IPS DF 6.9 (cell line): Measurements from ENCODE around the gene GSTO1.

Experiments
- DNase-seq: peaks from one replicate; pipeline ENCODE4 v3.0.0-alpha.2; 2013; ENCODE audit warnings: low read depth, low spot score
- H3K27ac ChIP-seq: one replicate; pipeline ENCODE4 v1.5.1; 2013; ENCODE audit warnings: low read length, control low read depth
- H3K27me3 ChIP-seq: 2 replicates; pipeline ENCODE4 v1.6.1; 2013; ENCODE audit warnings: mild to moderate bottlenecking, low read length; ENCODE audit not compliant: control insufficient read depth, insufficient read depth
- H3K36me3 ChIP-seq: 2 replicates; pipeline ENCODE4 v1.6.1; 2013; ENCODE audit warnings: low read length; ENCODE audit not compliant: control insufficient read depth, insufficient read depth
- H3K4me1 ChIP-seq: 2 replicates; pipeline ENCODE4 v1.6.1; 2013; ENCODE audit warnings: low read length; ENCODE audit not compliant: control insufficient read depth, insufficient read depth
- H3K4me3 ChIP-seq: 2 replicates; pipeline ENCODE4 v1.5.1; 2013; ENCODE audit warnings: mild to moderate bottlenecking, low read length
- H3K9me3 ChIP-seq: 2 replicates; pipeline ENCODE4 v1.6.1; 2013; ENCODE audit warnings: low read length, inconsistent platforms; ENCODE audit not compliant: control insufficient read depth, insufficient read depth
- WGBS: extraction: QIAGEN DNeasy Blood & Tissue Kit; methylation state at CpG from one replicate; pipeline ENCODE4 v1.1.7; 2013; ENCODE audit warnings: mixed read lengths, missing lambda C conversion rate; ENCODE audit not compliant: insufficient read length, insufficient coverage; 5-methylcytosine and 5-hydroxymethylcytosine counted together

The GSTO1 gene

DNA sequence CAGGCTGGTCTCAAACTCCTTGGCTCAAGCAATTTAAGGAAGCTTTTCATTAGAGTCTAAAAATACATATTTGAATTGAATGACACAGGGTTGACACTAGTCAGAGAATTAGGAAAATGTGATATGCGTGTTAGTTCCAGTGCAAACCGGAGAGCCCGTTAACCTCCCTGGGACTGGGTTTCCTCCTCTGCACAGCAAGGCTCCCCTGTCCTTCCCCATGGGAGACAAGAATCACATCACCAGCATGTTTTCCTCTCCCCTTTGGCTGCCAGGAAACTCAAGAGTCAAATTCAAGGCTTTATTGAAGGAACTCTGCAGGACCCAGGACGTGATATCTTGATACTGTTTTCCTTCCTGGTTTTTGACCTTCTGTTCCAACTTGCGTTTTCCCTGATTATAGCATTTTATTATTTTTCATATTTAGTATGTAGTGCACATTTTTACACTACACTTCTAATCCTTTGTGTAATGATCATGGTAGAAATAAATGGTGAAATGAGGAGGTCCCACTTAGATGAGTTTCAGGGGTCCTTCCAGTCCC lies 39.2 kb downstream of the GSTO1 start:
- H3K36me3 ChIP-seq = no peaks in the 10 kb centered on the region
- H3K4me3 ChIP-seq = no peak overlapping the region
- H3K27me3 ChIP-seq = no peaks in the 10 kb centered on the region
- no CpG with 5 or more reads among the region's 5 CpGs for WGBS
- DNase-seq = no peak
- H3K9me3 ChIP-seq = no peaks in the 10 kb centered on the region
- H3K4me1 ChIP-seq = no peaks in the 10 kb centered on the region; the same call in 1 of the 2 replicates
- no peak overlapping the region for H3K27ac ChIP-seq

DNA sequence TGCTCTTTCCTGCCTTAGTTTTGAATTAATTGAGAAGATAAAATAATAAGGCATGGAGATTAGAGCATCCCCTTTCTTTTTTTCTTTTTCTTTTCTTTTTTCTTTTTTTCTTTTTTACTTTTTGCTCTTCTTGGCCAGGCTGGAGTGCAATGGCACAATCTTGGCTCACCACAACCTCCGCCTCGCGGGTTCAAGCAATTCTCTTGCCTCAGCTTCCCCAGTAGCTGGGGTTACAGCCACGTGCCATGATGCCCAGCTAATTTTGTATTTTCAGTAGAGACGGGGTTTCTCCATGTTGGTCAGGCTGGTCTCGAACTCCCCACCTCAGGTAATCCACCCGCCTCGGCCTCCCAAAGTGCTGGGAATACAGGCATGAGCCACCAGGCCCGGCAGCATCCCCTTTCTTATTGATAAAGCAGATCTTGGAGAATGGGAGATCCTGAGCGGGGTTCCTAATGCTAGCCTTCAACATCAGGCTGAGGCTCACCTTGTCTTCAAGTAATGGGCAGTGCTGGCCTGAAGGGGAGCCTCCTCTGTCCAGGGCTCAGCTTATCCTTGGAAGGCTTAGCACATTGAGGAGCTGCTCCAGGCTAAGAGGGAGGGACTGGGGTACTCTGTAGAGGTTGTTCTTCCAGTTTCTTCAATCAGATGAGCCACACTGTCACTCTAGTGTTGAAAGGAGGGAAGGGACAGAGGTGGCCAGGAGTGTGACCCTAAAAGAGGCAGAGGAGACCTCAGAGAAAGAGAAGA lies 42.2 kb downstream of the GSTO1 start:
- Histone ChIP-seq H3K4me3 (no peak overlapping the region), H3K9me3 (no peaks in the 10 kb centered on the region), H3K27ac (no peak overlapping the region), H3K36me3 (no peaks in the 10 kb centered on the region), H3K4me1 (no peaks in the 10 kb centered on the region), H3K27me3 (no peaks in the 10 kb centered on the region)
- DNase-seq = no peak
- WGBS = no CpG with 5 or more reads among the region's 10 CpGs

DNA sequence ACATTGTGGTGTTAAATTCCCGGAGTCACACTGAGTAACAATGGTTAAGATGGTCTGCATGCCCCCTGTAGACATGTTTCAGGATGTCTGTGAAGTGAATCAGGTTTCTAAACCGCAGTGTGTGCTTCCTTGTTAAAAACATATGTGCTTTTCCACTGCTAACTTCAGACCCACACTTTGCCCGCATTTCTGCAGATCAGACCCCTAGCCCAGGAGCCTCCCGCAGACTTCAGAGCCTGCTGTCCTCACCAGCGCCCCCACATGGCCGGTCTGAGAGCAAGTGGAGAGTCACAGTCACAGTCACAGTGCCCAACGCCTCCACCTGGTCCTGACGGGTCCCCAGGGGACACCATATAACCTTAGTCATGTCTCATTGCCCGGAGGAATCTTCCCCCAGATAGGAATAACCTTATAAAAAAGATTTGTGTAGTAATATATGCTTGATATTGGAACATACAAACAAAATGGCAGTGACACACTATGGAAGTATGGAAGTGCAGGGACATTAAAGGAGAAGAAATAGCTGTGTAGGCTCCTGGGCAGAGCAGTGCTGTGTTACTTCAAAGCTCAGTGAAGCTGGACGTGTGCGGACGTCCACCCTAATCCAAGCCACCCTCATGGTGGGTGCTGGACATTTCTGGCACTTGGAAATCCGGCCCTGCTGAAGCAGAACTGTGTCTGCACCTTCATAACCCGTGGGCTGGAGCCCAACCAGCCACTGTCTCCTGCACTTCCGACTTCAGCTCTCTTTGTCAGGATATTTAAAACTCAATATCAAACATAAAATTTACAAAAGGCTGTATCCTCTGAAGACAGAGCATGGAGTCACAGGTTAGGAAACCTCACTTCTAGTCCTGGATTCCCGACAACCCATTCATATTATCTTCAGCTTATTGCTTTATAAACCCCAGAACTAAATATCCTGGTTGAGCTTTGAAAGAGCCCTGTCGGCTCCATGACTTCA lies 43.3 kb downstream of the GSTO1 start:
- H3K4me3 ChIP-seq = no peak overlapping the region
- no peaks in the 10 kb centered on the region for H3K9me3 ChIP-seq
- no peak for DNase-seq
- no CpG with 5 or more reads among the region's 17 CpGs for WGBS
- H3K27me3 ChIP-seq = no peaks in the 10 kb centered on the region
- H3K4me1 ChIP-seq = no peaks in the 10 kb centered on the region
- no peaks in the 10 kb centered on the region for H3K36me3 ChIP-seq
- no peak overlapping the region for H3K27ac ChIP-seq

DNA sequence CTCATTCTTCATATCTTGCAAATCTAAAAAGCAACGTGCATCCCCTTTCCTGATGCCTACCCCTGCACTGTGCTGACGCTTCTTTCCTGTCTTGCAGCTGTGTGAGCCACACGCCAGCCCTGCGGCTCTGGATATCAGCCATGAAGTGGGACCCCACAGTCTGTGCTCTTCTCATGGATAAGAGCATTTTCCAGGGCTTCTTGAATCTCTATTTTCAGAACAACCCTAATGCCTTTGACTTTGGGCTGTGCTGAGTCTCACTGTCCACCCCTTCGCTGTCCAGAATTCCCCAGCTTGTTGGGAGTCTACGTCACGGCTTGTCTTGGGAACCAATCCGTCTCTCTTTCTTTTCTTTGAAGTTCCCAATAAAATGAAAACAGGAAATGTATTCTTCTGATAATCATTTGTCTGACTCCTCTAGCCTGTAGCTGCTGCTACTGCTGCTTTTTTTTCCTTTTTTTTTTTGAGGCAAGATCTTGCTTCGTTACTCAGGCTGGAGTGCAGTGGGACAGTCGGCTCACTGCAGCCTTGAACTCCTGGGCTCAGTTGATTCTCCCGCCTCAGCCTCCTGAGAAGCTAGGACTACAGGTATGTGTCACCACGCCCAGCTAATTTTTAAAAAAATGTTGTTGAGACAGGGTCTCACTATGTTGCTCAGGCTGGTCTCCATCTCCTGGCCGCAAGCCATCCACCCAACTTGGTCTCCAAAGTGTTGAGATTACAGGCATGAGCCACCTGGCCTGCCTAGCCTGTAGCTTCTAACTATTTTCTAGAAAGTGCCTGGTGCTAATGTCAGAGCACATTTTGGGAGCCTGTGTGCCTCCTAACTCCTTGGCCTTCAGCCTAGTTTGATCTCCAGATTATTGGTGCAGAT lies 44.6 kb downstream of the GSTO1 start:
- Histone ChIP-seq H3K27me3 (no peaks in the 10 kb centered on the region), H3K27ac (no peak overlapping the region), H3K4me1 (no peaks in the 10 kb centered on the region), H3K4me3 (no peak overlapping the region), H3K9me3 (no peaks in the 10 kb centered on the region), H3K36me3 (no peaks in the 10 kb centered on the region)
- WGBS = 100% methylated on average over 1 of the region's 13 CpGs
- DNase-seq = no peak

DNA sequence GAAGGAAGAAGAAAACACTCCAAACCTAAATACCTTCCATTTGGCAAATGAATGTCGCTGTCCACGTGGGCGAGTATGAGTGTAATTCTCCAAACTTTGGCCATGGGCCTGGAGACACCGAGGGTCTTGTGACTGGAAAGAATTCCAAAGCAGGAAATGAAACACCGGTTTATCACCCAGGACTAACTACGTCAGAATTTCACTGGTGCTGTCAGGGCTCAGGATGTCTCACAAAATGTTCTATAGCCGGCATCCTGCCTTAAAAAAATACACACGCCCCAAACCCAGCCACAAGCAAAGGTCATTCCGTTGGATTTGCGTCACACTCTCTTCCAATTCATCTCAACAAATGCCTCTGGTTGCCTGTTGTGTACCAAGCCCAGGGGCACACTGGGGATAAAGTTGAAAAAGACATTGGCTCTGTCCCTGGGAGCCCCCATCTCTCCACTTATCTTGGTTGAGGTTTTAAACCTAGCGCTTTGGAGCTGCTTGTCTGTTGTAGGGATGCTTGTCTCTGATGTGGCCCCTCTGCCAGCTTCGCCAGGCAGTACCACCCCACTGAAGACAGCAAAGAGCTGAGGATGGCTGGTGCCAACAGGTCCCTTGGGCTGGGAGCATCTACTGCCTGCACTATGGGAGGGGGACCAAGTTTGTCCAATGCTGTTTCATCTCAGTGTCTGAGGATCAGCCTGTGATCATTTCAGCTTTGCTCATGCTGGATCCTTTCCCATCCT lies 45.5 kb downstream of the GSTO1 start:
- H3K27ac ChIP-seq = no peak overlapping the region
- no peaks in the 10 kb centered on the region for H3K27me3 ChIP-seq
- H3K4me3 ChIP-seq = no peak overlapping the region
- no peaks in the 10 kb centered on the region for H3K4me1 ChIP-seq
- DNase-seq = no peak
- H3K9me3 ChIP-seq = no peaks in the 10 kb centered on the region
- no CpG with 5 or more reads among the region's 12 CpGs for WGBS
- no peaks in the 10 kb centered on the region for H3K36me3 ChIP-seq

DNA sequence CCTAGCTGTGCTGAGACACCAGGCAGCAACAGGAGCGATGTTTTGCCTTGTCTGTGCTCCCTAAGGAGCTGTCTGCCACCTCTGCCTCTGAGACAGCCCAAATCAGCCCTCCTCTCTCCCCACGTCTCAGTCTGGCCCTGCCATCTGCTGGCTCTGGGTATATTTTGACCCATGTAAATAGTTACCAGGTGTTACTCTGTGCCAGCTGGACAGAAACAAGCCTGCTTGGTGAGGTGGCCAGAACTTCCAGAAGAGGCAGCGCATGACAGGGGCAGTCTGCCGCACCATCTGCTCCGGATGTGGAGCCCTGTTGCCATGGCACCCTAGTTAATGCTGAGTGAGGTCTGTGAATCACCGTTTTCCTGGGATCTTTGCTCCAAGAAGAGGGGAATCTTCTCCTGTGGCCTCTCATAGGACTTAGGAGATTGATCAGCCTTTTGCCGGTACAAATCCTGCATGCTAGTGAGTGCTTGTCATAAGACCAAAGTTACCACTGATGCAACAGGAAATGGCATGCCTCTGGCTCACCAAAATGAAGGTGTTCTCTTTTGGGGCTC lies 46.1 kb downstream of the GSTO1 start:
- H3K9me3 ChIP-seq = no peaks in the 10 kb centered on the region
- H3K27me3 ChIP-seq = no peaks in the 10 kb centered on the region
- no peak overlapping the region for H3K27ac ChIP-seq
- WGBS = no CpG with 5 or more reads among the region's 7 CpGs
- H3K36me3 ChIP-seq = no peaks in the 10 kb centered on the region
- peaks cover 1% of the 10 kb centered on the region; the same call in 1 of the 2 replicates for H3K4me1 ChIP-seq
- H3K4me3 ChIP-seq = no peak overlapping the region
- no peak for DNase-seq

DNA sequence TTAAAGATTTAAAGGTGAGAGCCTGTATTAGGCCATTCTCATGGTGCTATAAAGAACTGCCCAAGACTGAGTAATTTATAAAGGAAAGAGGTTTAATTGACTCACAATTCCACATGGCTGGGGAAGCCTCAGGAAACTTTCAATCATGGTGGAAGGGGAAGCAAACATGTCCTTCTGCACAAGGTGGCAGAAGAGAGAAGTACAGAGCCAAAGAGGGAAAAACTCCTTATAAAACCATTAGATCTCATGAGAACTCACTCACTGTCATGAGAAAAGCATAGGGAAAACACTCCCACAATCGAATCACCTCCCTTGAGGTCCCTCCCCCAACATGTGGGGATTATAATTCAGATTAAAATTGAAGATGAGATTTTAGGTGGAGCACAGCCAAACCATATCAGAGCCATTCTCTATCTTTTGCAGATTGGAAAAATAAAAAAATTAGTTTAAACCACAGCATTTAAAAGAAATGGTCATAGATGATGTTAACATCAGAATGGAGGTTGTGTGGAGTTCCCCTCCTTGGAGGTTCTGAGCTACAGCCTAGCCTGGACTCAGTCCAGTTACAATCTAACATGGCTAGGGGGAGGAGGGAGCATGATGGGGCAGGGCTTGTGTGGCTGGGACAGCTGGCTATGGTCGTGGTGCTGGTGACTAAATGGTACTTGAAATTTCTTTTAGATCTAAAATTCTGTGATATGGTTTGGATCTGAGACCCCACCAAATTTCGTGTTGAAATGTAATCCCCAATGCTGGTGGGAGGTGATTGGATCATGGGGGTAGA lies 47.4 kb downstream of the GSTO1 start:
- no peak overlapping the region for H3K4me3 ChIP-seq
- peaks cover 1% of the 10 kb centered on the region; the same call in 1 of the 2 replicates for H3K4me1 ChIP-seq
- no peak overlapping the region for H3K27ac ChIP-seq
- H3K36me3 ChIP-seq = no peaks in the 10 kb centered on the region
- no CpG with 5 or more reads among the region's 3 CpGs for WGBS
- H3K9me3 ChIP-seq = no peaks in the 10 kb centered on the region
- no peak for DNase-seq
- no peaks in the 10 kb centered on the region for H3K27me3 ChIP-seq

DNA sequence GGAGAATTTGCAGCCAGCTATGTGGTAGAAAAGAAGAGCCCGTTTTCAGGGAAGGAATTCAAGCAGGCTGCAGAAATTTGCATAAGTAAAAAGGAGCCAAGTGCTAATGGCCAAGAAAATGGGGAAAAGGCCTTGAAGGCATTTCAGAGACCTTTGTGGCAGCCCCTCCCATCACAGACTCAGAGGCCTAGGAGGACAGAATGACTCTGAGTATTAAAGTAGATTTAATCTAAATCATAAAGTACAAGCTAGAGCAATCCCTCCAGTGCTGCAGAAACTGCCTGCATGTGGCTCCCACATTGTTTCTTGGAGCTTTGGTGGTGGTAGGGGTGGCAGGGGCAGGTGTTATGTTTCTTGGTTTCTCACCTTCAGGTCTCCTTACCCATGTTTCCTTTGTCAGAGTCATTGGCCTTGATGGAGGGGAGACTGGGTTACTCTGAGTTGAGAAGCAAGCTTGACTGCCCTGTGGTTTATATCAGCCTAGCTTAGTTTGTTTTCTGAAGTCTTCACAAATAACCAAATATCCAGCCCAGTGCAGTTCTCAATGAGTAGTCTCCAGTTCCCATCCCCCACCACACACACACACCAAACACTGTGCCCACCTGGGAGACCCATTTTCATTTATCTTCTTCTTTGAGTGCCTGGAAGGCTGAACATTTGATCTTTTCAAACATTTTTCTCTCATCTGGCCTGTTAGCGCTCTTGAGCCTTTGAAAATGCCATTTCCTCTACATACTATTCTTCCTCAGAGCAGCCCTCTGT lies 49.1 kb downstream of the GSTO1 start:
- H3K9me3 ChIP-seq = no peaks in the 10 kb centered on the region
- no peaks in the 10 kb centered on the region for H3K36me3 ChIP-seq
- H3K27me3 ChIP-seq = no peaks in the 10 kb centered on the region
- no peak for DNase-seq
- H3K27ac ChIP-seq = no peak overlapping the region
- H3K4me3 ChIP-seq = no peak overlapping the region
- peaks cover 1% of the 10 kb centered on the region; the same call in 1 of the 2 replicates for H3K4me1 ChIP-seq
- no CpG with 5 or more reads among the region's 2 CpGs for WGBS
